Fibroblast of lung (primary cell): ENCODE measurements around the gene TMEM232. TPM values are rescaled to one million over a fixed set of nuclear protein-coding genes. Genes with fewer than 3 reads are reported as not detected.

ENCODE experiments used
- DNase-seq, 2 donors: peaks; one replicate each; pipeline versions ENCODE4 v3.0.0 to v3.0.0-alpha.2; 2010; ENCODE audit warnings: low read depth in 2 of 2
- H2AFZ ChIP-seq: 2 replicates; pipeline ENCODE4 v1.5.1; 2012; ENCODE audit warnings: low read length, control low read depth, inconsistent platforms
- H3K27ac ChIP-seq: 2 replicates; pipeline ENCODE4 v1.5.1; 2011; ENCODE audit warnings: low read length, control low read depth; ENCODE audit not compliant: insufficient read depth
- H3K27me3 ChIP-seq: 2 replicates; pipeline ENCODE4 v1.5.1; 2011; ENCODE audit warnings: mild to moderate bottlenecking, low read length; ENCODE audit not compliant: control insufficient read depth, insufficient read depth
- H3K36me3 ChIP-seq: 2 replicates; pipeline ENCODE4 v1.5.1; 2011; ENCODE audit warnings: low read length; ENCODE audit not compliant: control insufficient read depth, insufficient read depth
- H3K4me1 ChIP-seq: 2 replicates; pipeline ENCODE4 v1.5.1; 2011; ENCODE audit warnings: low read length; ENCODE audit not compliant: control insufficient read depth, insufficient read depth; ENCODE audit errors: extremely low read depth
- H3K4me2 ChIP-seq: 2 replicates; pipeline ENCODE4 v1.5.1; 2011; ENCODE audit warnings: low read length, control low read depth; ENCODE audit not compliant: insufficient read depth; ENCODE audit errors: extremely low read depth
- H3K4me3 ChIP-seq, 4 experiments: fragments of 200-600 bp in 1 of 4; sonication (generic) in 1 of 4; replicated peaks in 1 of 4; 2 replicates each; pipeline ENCODE4 v1.5.1; 2011 to 2016; ENCODE audit warnings: low read length in 4 of 4, low read depth in 3 of 4, mild to moderate bottlenecking in 3 of 4, control low read depth in 2 of 4, inconsistent platforms in 1 of 4, mixed read lengths in 1 of 4; ENCODE audit not compliant: insufficient read depth in 1 of 4; ENCODE audit errors: control extremely low read depth in 1 of 4
- H3K79me2 ChIP-seq: 2 replicates; pipeline ENCODE4 v1.5.1; 2012; ENCODE audit warnings: mild to moderate bottlenecking, low read length, inconsistent platforms; ENCODE audit not compliant: control insufficient read depth, insufficient read depth
- H3K9ac ChIP-seq: 2 replicates; pipeline ENCODE4 v1.5.1; 2011; ENCODE audit warnings: mild to moderate bottlenecking, low read length, control low read depth; ENCODE audit not compliant: insufficient read depth
- H3K9me3 ChIP-seq: 2 replicates; pipeline ENCODE4 v1.5.1; 2012; ENCODE audit warnings: low read depth, low read length; ENCODE audit not compliant: control insufficient read depth, insufficient read depth
- H4K20me1 ChIP-seq: 2 replicates; pipeline ENCODE4 v1.5.1; 2011; ENCODE audit warnings: low read length; ENCODE audit not compliant: control insufficient read depth, insufficient read depth; ENCODE audit errors: extremely low read depth
- CTCF ChIP-seq, 2 donors: IDR thresholded peaks in 1 of 2; conservative IDR thresholded peaks in 1 of 2; 1 replicate in 1 of 2; 2 replicates in 1 of 2; pipeline ENCODE4 v1.5.1; 2011 to 2012; ENCODE audit warnings: low read length in 2 of 2, control low read depth in 1 of 2, inconsistent platforms in 1 of 2, low read depth in 1 of 2, mild to moderate bottlenecking in 1 of 2
- EZH2 ChIP-seq: IDR thresholded peaks from 2 replicates; pipeline ENCODE4 v1.5.1; 2012; ENCODE audit warnings: low read length, control low read depth, mild to moderate bottlenecking; ENCODE audit errors: missing control alignments
- polyA plus RNA-seq, 2 donors: library from polyadenylated mRNA; depleted of rRNA in 1 of 2; stranded (reverse) in 1 of 2; unstranded in 1 of 2; fragments of >200 nt; gene quantifications; 2 replicates each; pipeline ENCODE4 v1.2.1, GENCODE V29; 2011 to 2012; ENCODE audit warnings: missing spikeins in 1 of 2
- total RNA-seq: library from RNA; depleted of rRNA; stranded (reverse); fragments of >200 nt; gene quantifications from 2 replicates; pipeline ENCODE4 v1.2.1, GENCODE V29; 2014

The TMEM232 gene
- total and polyA plus RNA-seq, 2 donors (not counting 1 experiment from before 2014, with no cell fraction given): 2.0 to 5.6 TPM

- TF ChIP-seq EZH2 (no peak), CTCF (conservative IDR thresholded peaks at IDR 0.05 in 1 of 2, IDR thresholded peaks at IDR 0.05 in 1 of 2; ENCODE audit: low read depth in 1 of 2, low read length in 2 of 2) (peak in 1 of 2 donors; percentile 21)
- Histone ChIP-seq H3K27ac (no peak overlapping the region), H3K4me1 (no peaks in the 10 kb centered on the region), H3K27me3 (no peaks in the 10 kb centered on the region), H4K20me1 (no peaks in the 10 kb centered on the region), H3K4me3 (no peak overlapping the region), H3K9me3 (no peaks in the 10 kb centered on the region), H3K36me3 (no peaks in the 10 kb centered on the region), H3K4me2 (no peak overlapping the region), H3K9ac (no peak overlapping the region), H3K79me2 (no peaks in the 10 kb centered on the region), H2AFZ (no peak overlapping the region)
- peak; percentile 43 to 70 for DNase-seq
These were observed 101.0 kb downstream of the TMEM232 start for GRCh38 chr5:110625376-110625999.

GRCh38 chr5:110623874-110624273, 102.6 kb downstream of the TMEM232 start:
- Histone ChIP-seq H3K27me3 (no peaks in the 10 kb centered on the region), H3K9me3 (no peaks in the 10 kb centered on the region), H3K27ac (no peak overlapping the region), H3K4me3 (no peak overlapping the region), H3K79me2 (no peaks in the 10 kb centered on the region), H3K4me2 (no peak overlapping the region), H2AFZ (no peak overlapping the region), H3K4me1 (no peaks in the 10 kb centered on the region), H4K20me1 (no peaks in the 10 kb centered on the region), H3K9ac (no peak overlapping the region), H3K36me3 (no peaks in the 10 kb centered on the region)
- peak; percentile 3 to 47 for DNase-seq
- TF ChIP-seq CTCF (conservative IDR thresholded peaks at IDR 0.05 in 1 of 2, IDR thresholded peaks at IDR 0.05 in 1 of 2; ENCODE audit: low read depth in 1 of 2, low read length in 2 of 2) (no peak), EZH2 (no peak)

DNA sequence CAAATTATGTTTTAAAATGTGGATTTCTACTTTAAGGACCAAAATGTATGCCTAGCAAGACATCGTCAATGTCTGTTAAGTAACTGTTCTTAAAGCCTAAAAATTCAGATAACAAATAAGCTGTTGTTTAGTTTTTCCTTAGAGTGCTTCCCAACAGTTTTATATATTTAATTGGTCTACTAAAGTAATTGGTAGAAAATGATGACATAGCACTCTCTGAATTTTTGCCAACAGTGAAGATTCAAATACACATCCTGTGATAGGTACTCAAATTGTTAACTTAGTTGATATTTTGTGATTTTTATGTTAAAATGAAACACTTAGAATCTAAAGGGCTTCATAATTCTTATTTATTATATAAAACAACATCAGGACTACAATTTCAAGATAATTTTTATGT, 107.5 kb downstream of the TMEM232 start:
- Histone ChIP-seq H2AFZ (no peak overlapping the region), H3K9me3 (no peaks in the 10 kb centered on the region), H3K9ac (no peak overlapping the region), H3K36me3 (no peaks in the 10 kb centered on the region), H3K27ac (no peak overlapping the region), H3K27me3 (no peaks in the 10 kb centered on the region), H3K4me2 (no peak overlapping the region), H4K20me1 (no peaks in the 10 kb centered on the region), H3K4me1 (no peaks in the 10 kb centered on the region), H3K4me3 (no peak overlapping the region), H3K79me2 (no peaks in the 10 kb centered on the region)
- TF ChIP-seq EZH2 (no peak), CTCF (conservative IDR thresholded peaks at IDR 0.05 in 1 of 2, IDR thresholded peaks at IDR 0.05 in 1 of 2; ENCODE audit: low read depth in 1 of 2, low read length in 2 of 2) (no peak)
- DNase-seq: no peak
